OCI-LY1 (cell line): Measurements from ENCODE around the gene KIAA0586.

Experiments
- H2AFZ ChIP-seq: fragments of 200-600 bp; sonication (generic), shearing (Covaris generic); 2 replicates; pipeline ENCODE4 v1.6.0; 2014; ENCODE audit warnings: antibody characterized with exemption, mild to moderate bottlenecking, low read length
- H3F3A ChIP-seq: fragments of 200-600 bp; sonication (generic), shearing (Covaris generic); 2 replicates; pipeline ENCODE4 v1.6.0; 2014; ENCODE audit warnings: mild to moderate bottlenecking, antibody characterized with exemption, low read length, moderate library complexity; ENCODE audit not compliant: insufficient read depth
- H3K27ac ChIP-seq: fragments of 200-600 bp; sonication (generic); 2 replicates; pipeline ENCODE4 v1.5.1; 2014; ENCODE audit warnings: low read length, mixed run types, mild to moderate bottlenecking, low read depth; ENCODE audit not compliant: poor library complexity, severe bottlenecking
- H3K27me3 ChIP-seq: fragments of 200-600 bp; sonication (generic); 2 replicates; pipeline ENCODE4 v1.6.0; 2014; ENCODE audit warnings: antibody characterized with exemption, mild to moderate bottlenecking, low read length, moderate library complexity; ENCODE audit not compliant: insufficient read depth
- H3K36me3 ChIP-seq: fragments of 200-600 bp; sonication (generic); 2 replicates; pipeline ENCODE4 v1.6.1; 2014; ENCODE audit warnings: mild to moderate bottlenecking, antibody characterized with exemption, low read length, moderate library complexity, mixed read lengths; ENCODE audit not compliant: insufficient read depth
- H3K4me1 ChIP-seq: fragments of 200-600 bp; sonication (generic); 2 replicates; pipeline ENCODE4 v1.5.1; 2014; ENCODE audit warnings: mild to moderate bottlenecking, low read length, moderate library complexity; ENCODE audit not compliant: insufficient read depth, severe bottlenecking
- H3K4me2 ChIP-seq: fragments of 200-600 bp; sonication (generic), shearing (Covaris generic); 2 replicates; pipeline ENCODE4 v1.6.1; 2014; ENCODE audit warnings: low read length
- H3K4me3 ChIP-seq: fragments of 200-600 bp; sonication (generic); 2 replicates; pipeline ENCODE4 v1.5.1; 2014; ENCODE audit warnings: low read length, low read depth, mild to moderate bottlenecking, mixed read lengths; ENCODE audit not compliant: poor library complexity, severe bottlenecking
- H3K79me2 ChIP-seq: fragments of 200-600 bp; shearing (Covaris generic); 2 replicates; pipeline ENCODE4 v1.6.1; 2016; ENCODE audit warnings: mixed run types, low read length, mixed read lengths; ENCODE audit not compliant: insufficient read depth
- H3K9ac ChIP-seq: fragments of 200-600 bp; sonication (generic), shearing (Covaris generic); 2 replicates; pipeline ENCODE4 v1.6.1; 2014; ENCODE audit warnings: mild to moderate bottlenecking, low read length, mixed read lengths
- H3K9me2 ChIP-seq: fragments of 200-600 bp; sonication (generic), shearing (Covaris generic); 2 replicates; pipeline ENCODE4 v1.6.1; 2014; ENCODE audit warnings: low read depth, mild to moderate bottlenecking, low read length, mixed read lengths
- H3K9me3 ChIP-seq: fragments of 200-600 bp; shearing (Covaris generic); 2 replicates; pipeline ENCODE4 v1.6.1; 2014; ENCODE audit warnings: low read length, mixed read lengths
- H4K20me1 ChIP-seq: fragments of 200-600 bp; sonication (generic), shearing (Covaris generic); 2 replicates; pipeline ENCODE4 v1.6.0; 2016; ENCODE audit warnings: mild to moderate bottlenecking, low read length; ENCODE audit not compliant: insufficient read depth
- EZH2 ChIP-seq: fragments of 200-600 bp; sonication (generic), shearing (Covaris generic); IDR thresholded peaks from 2 replicates; pipeline ENCODE4 v1.8.0; 2017; ENCODE audit warnings: borderline replicate concordance, mixed run types, mild to moderate bottlenecking, antibody characterized with exemption, low read length, moderate library complexity, mixed read lengths
- TF ChIP-seq, protein P1 (sequence below): fragments of 200-600 bp; sonication (generic), shearing (Covaris generic); IDR thresholded peaks from 2 replicates; pipeline ENCODE4 v1.5.1; 2017; ENCODE audit warnings: mild to moderate bottlenecking, antibody characterized with exemption, low read length, moderate library complexity, mixed read lengths

Gene KIAA0586

DNA sequence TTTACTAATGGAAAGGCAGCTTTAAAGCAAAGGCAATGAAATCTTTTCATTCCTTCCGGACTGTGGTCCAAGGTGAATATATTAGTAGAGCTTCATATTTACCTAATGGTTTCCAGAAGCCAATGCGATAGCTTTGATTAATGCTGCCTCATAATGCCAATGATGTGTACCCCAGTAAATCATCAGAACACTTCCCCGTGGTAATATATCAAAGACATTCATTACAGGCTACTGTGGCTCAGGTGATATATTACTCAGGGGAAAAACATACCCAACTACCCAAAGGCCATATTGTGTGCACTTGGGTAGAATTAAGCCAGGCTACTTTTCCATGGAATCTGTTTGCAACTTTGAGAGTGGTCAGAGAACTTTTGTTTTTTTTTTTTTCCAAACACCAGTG is 140.8 kb downstream of the KIAA0586 start:
- H3K79me2 ChIP-seq = no peaks in the 10 kb centered on the region
- no peaks in the 10 kb centered on the region for H3K4me1 ChIP-seq
- no peak overlapping the region for H3K4me2 ChIP-seq
- no peak overlapping the region for H3K4me3 ChIP-seq
- no peaks in the 10 kb centered on the region for H3F3A ChIP-seq
- H2AFZ ChIP-seq = no peak overlapping the region
- H3K27ac ChIP-seq = no peak overlapping the region
- TF ChIP-seq, protein P1, sequence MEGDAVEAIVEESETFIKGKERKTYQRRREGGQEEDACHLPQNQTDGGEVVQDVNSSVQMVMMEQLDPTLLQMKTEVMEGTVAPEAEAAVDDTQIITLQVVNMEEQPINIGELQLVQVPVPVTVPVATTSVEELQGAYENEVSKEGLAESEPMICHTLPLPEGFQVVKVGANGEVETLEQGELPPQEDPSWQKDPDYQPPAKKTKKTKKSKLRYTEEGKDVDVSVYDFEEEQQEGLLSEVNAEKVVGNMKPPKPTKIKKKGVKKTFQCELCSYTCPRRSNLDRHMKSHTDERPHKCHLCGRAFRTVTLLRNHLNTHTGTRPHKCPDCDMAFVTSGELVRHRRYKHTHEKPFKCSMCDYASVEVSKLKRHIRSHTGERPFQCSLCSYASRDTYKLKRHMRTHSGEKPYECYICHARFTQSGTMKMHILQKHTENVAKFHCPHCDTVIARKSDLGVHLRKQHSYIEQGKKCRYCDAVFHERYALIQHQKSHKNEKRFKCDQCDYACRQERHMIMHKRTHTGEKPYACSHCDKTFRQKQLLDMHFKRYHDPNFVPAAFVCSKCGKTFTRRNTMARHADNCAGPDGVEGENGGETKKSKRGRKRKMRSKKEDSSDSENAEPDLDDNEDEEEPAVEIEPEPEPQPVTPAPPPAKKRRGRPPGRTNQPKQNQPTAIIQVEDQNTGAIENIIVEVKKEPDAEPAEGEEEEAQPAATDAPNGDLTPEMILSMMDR = no peak
- TF ChIP-seq EZH2 = no peak
- H3K9ac ChIP-seq = no peak overlapping the region
- no peaks in the 10 kb centered on the region for H4K20me1 ChIP-seq
- H3K36me3 ChIP-seq = no peaks in the 10 kb centered on the region
- H3K9me2 ChIP-seq = no peaks in the 10 kb centered on the region
- H3K9me3 ChIP-seq = no peaks in the 10 kb centered on the region
- no peaks in the 10 kb centered on the region for H3K27me3 ChIP-seq

DNA sequence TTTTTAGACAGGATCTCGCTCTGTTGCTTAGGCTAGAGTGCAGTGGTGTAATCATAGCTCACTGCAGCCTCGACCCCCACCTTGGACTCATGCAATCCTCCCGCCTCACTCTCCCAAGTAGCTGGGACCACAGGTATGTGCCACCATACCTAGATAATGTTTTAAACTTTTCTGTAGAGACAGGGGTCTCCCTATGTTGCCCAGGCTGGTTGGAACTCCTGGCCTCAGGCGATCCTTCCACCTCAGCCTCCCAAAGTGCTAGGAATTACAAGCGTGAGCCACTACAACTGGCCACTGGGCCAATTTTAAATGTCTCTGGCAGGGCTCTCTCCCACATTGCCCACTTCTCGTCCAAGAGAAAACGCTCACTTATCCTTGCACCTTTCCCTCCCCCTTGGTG is 143.7 kb downstream of the KIAA0586 start:
- no peaks in the 10 kb centered on the region for H3F3A ChIP-seq
- no peaks in the 10 kb centered on the region for H3K9me3 ChIP-seq
- H3K4me3 ChIP-seq = no peak overlapping the region
- no peak overlapping the region for H3K9ac ChIP-seq
- TF ChIP-seq, protein P1 = no peak
- no peak for TF ChIP-seq EZH2
- H3K9me2 ChIP-seq = no peaks in the 10 kb centered on the region
- no peaks in the 10 kb centered on the region for H3K79me2 ChIP-seq
- H2AFZ ChIP-seq = no peak overlapping the region
- H3K27ac ChIP-seq = no peak overlapping the region
- H3K4me2 ChIP-seq = no peak overlapping the region
- no peaks in the 10 kb centered on the region for H3K27me3 ChIP-seq
- H3K4me1 ChIP-seq = no peaks in the 10 kb centered on the region
- H4K20me1 ChIP-seq = no peaks in the 10 kb centered on the region
- no peaks in the 10 kb centered on the region for H3K36me3 ChIP-seq

DNA sequence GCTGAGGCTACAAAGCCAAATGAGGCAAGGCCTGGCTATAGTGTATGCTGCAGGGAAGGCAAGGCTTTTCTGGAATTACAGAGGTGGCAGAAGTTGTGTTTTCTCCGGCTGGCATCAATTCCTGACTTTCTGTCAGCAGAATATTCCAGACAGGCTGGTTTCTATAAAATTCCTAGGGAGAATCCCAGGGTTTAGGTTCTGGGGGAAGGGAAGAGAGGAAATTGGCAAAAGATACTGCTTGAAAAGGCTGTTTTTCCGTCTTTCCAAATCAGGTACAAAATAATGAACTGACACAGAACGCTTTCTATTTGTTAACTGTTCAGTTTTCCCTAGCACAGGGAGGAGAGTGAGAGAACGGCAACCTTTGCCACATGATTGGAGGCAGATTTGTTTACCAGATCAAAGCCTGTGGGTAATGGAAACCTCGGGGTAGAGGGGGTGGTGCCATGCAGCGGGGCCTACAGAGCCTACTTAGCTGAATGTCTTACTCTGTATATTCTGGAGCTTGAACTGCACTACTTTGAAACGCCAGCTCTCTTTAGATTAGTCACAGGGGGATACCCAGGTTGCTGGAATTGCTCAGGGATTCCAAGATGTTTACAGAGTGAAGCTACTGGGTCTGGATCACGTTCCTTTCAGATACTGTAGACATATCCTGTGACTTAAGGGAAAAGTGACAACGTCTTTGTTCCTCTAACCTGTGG is 144.4 kb downstream of the KIAA0586 start:
- Histone ChIP-seq H2AFZ (no peak overlapping the region), H3K9ac (no peak overlapping the region), H3K79me2 (no peaks in the 10 kb centered on the region), H3K36me3 (no peaks in the 10 kb centered on the region), H3K4me2 (no peak overlapping the region), H3K27ac (no peak overlapping the region), H3K4me1 (no peaks in the 10 kb centered on the region), H3K9me2 (no peaks in the 10 kb centered on the region), H3F3A (no peaks in the 10 kb centered on the region), H3K9me3 (no peaks in the 10 kb centered on the region), H3K4me3 (no peak overlapping the region), H3K27me3 (no peaks in the 10 kb centered on the region), H4K20me1 (no peaks in the 10 kb centered on the region)
- no peak for TF ChIP-seq EZH2
- TF ChIP-seq, protein P1 = no peak
